GM23338 (cell line): ENCODE results near the gene RSPO3.

Experiments used
- EZH2phosphoT487 ChIP-seq: fragments of 200-600 bp; sonication (generic); IDR thresholded peaks from one replicate; pipeline ENCODE4 v1.8.1; 2018; ENCODE audit warnings: antibody characterized with exemption; ENCODE audit not compliant: unreplicated experiment
- POLR2AphosphoS5 ChIP-seq: IDR thresholded peaks from 2 replicates; pipeline ENCODE4 v1.6.1; 2016; ENCODE audit warnings: antibody characterized with exemption, low read depth
- TF ChIP-seq, protein P1 (sequence below), 2 experiments: fragments of 200-600 bp in 1 of 2; sonication (generic) in 1 of 2; conservative IDR thresholded peaks; 2 replicates each; pipeline versions ENCODE4 v1.5.1 to v1.6.1; 2016 to 2017; ENCODE audit warnings: antibody characterized with exemption in 2 of 2, low read depth in 2 of 2, mild to moderate bottlenecking in 2 of 2, moderate library complexity in 1 of 2

DNA sequence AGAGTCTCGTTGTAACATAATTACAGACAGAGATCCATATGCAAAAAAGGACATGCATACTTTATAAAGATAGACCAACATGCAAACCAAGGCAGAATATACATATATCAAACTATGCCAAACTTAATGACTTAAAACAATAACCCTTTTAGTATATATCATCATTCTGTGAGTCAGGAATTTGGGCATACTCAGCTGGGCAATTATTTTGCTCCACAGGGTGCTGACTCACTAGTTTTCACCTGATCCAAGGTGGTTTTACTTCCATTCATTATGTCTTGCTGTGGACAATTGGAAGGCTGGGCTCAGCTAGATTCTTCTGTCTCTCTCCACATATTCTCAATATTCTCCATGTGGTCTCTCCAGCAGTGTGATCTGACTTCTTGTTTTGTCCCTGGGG is 107.0 kb downstream of the RSPO3 start:
- TF ChIP-seq EZH2phosphoT487 (no peak), POLR2AphosphoS5 (no peak)
- TF ChIP-seq, protein P1, sequence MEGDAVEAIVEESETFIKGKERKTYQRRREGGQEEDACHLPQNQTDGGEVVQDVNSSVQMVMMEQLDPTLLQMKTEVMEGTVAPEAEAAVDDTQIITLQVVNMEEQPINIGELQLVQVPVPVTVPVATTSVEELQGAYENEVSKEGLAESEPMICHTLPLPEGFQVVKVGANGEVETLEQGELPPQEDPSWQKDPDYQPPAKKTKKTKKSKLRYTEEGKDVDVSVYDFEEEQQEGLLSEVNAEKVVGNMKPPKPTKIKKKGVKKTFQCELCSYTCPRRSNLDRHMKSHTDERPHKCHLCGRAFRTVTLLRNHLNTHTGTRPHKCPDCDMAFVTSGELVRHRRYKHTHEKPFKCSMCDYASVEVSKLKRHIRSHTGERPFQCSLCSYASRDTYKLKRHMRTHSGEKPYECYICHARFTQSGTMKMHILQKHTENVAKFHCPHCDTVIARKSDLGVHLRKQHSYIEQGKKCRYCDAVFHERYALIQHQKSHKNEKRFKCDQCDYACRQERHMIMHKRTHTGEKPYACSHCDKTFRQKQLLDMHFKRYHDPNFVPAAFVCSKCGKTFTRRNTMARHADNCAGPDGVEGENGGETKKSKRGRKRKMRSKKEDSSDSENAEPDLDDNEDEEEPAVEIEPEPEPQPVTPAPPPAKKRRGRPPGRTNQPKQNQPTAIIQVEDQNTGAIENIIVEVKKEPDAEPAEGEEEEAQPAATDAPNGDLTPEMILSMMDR (conservative IDR thresholded peaks at IDR 0.05; ENCODE audit: low read depth in 2 of 2) = no peak
